RWPE2 (cell line): ENCODE measurements around the gene PTPRN2.
"Not testable (repeated sequence)": the region's sequence is repeated elsewhere in the genome, so short reads cannot be mapped to it uniquely, and the experiment has no call there.

ENCODE experiments used
- ATAC-seq: fragments of 200-7000 bp; cut with Tn5 transposase; 3 replicates; pipeline ENCODE4 v1.9.1; 2021; ENCODE audit warnings: low read depth
- DNase-seq: peaks from one replicate; pipeline ENCODE4 v3.0.0-alpha.2; 2020; ENCODE audit warnings: low spot score
- H3K27ac ChIP-seq: fragments of 450-650 bp; 2 replicates; pipeline ENCODE4 v1.5.1; 2017; ENCODE audit warnings: mild to moderate bottlenecking; ENCODE audit not compliant: poor library complexity, severe bottlenecking
- H3K27me3 ChIP-seq: fragments of 250-450 bp; sonication (Bioruptor Pico); 2 replicates; pipeline ENCODE4 v1.5.1; 2021; ENCODE audit warnings: mild to moderate bottlenecking, moderate library complexity; ENCODE audit not compliant: insufficient read depth, poor library complexity, severe bottlenecking
- H3K36me3 ChIP-seq: fragments of 250-450 bp; sonication (Bioruptor Pico); 2 replicates; pipeline ENCODE4 v1.5.1; 2020; ENCODE audit warnings: low read depth, mild to moderate bottlenecking, moderate library complexity
- H3K4me1 ChIP-seq: fragments of 250-450 bp; sonication (Bioruptor Pico); 2 replicates; pipeline ENCODE4 v1.5.1; 2021; ENCODE audit warnings: mild to moderate bottlenecking, moderate library complexity; ENCODE audit not compliant: insufficient read depth, poor library complexity, severe bottlenecking
- H3K4me3 ChIP-seq: fragments of 250-450 bp; sonication (Bioruptor Pico); 2 replicates; pipeline ENCODE4 v1.5.1; 2021; ENCODE audit warnings: mild to moderate bottlenecking, moderate library complexity; ENCODE audit not compliant: severe bottlenecking
- H3K9me3 ChIP-seq: fragments of 250-450 bp; sonication (Bioruptor Pico); 2 replicates; pipeline ENCODE4 v1.5.1; 2021; ENCODE audit warnings: mild to moderate bottlenecking, moderate library complexity; ENCODE audit not compliant: severe bottlenecking
- TF ChIP-seq, protein P1 (sequence below): fragments of 450-650 bp; IDR thresholded peaks from one replicate; pipeline ENCODE4 v1.5.1; 2017; ENCODE audit warnings: mild to moderate bottlenecking, moderate library complexity; ENCODE audit not compliant: poor library complexity, severe bottlenecking

Gene PTPRN2

GRCh38 chr7:158209435-158209834 lies 378.2 kb downstream of the PTPRN2 start:
- Histone ChIP-seq H3K36me3 (no peaks in the 10 kb centered on the region), H3K9me3 (no peaks in the 10 kb centered on the region), H3K27ac (no peak overlapping the region), H3K4me1 (no peaks in the 10 kb centered on the region), H3K4me3 (no peak overlapping the region), H3K27me3 (no peaks in the 10 kb centered on the region)
- TF ChIP-seq, protein P1, sequence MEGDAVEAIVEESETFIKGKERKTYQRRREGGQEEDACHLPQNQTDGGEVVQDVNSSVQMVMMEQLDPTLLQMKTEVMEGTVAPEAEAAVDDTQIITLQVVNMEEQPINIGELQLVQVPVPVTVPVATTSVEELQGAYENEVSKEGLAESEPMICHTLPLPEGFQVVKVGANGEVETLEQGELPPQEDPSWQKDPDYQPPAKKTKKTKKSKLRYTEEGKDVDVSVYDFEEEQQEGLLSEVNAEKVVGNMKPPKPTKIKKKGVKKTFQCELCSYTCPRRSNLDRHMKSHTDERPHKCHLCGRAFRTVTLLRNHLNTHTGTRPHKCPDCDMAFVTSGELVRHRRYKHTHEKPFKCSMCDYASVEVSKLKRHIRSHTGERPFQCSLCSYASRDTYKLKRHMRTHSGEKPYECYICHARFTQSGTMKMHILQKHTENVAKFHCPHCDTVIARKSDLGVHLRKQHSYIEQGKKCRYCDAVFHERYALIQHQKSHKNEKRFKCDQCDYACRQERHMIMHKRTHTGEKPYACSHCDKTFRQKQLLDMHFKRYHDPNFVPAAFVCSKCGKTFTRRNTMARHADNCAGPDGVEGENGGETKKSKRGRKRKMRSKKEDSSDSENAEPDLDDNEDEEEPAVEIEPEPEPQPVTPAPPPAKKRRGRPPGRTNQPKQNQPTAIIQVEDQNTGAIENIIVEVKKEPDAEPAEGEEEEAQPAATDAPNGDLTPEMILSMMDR: no peak
- ATAC-seq (no peak), DNase-seq (no peak)

GRCh38 chr7:158206341-158206740 lies 381.3 kb downstream of the PTPRN2 start:
- DNase-seq: no peak
- TF ChIP-seq, protein P1: no peak
- Histone ChIP-seq H3K27me3 (no peaks in the 10 kb centered on the region), H3K36me3 (no peaks in the 10 kb centered on the region), H3K27ac (no peak overlapping the region), H3K4me1 (no peaks in the 10 kb centered on the region), H3K4me3 (no peak overlapping the region), H3K9me3 (no peaks in the 10 kb centered on the region)
- no peak for ATAC-seq

GRCh38 chr7:158204453-158204852 lies 383.2 kb downstream of the PTPRN2 start:
- DNase-seq (no peak), ATAC-seq (peak; percentile 53; the same call in 2 of the 3 replicates)
- Histone ChIP-seq H3K4me3 (no peak overlapping the region), H3K36me3 (no peaks in the 10 kb centered on the region), H3K27me3 (no peaks in the 10 kb centered on the region), H3K9me3 (no peaks in the 10 kb centered on the region), H3K27ac (no peak overlapping the region), H3K4me1 (no peaks in the 10 kb centered on the region)
- TF ChIP-seq, protein P1: no peak

DNA sequence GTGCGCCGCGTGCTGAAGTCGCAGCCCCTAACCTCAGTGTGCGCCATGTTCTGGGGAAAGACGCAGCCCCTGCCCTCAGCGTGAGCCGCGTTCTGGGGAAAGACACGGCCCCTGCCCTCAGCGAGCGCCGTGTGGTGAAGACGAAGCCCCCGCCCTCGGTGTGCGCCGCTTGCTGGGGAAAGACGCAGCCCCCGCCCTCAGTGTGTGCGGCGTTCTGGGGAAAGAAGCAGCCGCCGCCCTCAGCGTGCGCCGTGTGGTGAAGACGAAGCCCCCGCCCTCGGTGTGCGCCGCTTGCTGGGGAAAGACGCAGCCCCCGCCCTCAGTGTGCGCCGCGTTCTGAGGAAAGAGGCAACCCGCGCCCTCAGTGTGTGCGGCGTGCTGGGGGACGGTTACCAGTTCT lies 383.7 kb downstream of the PTPRN2 start:
- H3K27me3 ChIP-seq, ATAC-seq, H3K4me3 ChIP-seq, H3K27ac ChIP-seq, DNase-seq, H3K4me1 ChIP-seq, H3K36me3 ChIP-seq, H3K9me3 ChIP-seq: not testable (repeated sequence)

GRCh38 chr7:158194365-158194900 lies 393.2 kb downstream of the PTPRN2 start:
- Histone ChIP-seq H3K4me3 (no peak overlapping the region), H3K27ac (no peak overlapping the region), H3K36me3 (no peaks in the 10 kb centered on the region), H3K27me3 (no peaks in the 10 kb centered on the region), H3K9me3 (peaks cover 13% of the 10 kb centered on the region), H3K4me1 (no peaks in the 10 kb centered on the region)
- TF ChIP-seq, protein P1: no peak
- no peak for DNase-seq
- no peak for ATAC-seq
